IMR-90 (cell line): ENCODE results near the gene MTA1.

ENCODE experiments used
- BHLHE40 ChIP-seq: fragments of 150-350 bp; IDR thresholded peaks from 2 replicates; pipeline ENCODE4 v1.6.1; 2016; ENCODE audit warnings: mild to moderate bottlenecking, low read depth, low read length
- CEBPB ChIP-seq: IDR thresholded peaks from 2 replicates; pipeline ENCODE4 v1.6.1; 2012; ENCODE audit warnings: low read depth, low read length, improper control_type of control experiment
- CTCF ChIP-seq: conservative IDR thresholded peaks from 2 replicates; pipeline ENCODE4 v1.5.1; 2012; ENCODE audit warnings: mild to moderate bottlenecking, low read depth, low read length, improper control_type of control experiment
- ELK1 ChIP-seq: fragments of 150-350 bp; IDR thresholded peaks from 2 replicates; pipeline ENCODE4 v1.6.1; 2016; ENCODE audit warnings: low read depth, mild to moderate bottlenecking, low read length, moderate library complexity, borderline replicate concordance
- FOS ChIP-seq: fragments of 150-350 bp; IDR thresholded peaks from 2 replicates; pipeline ENCODE4 v1.6.1; 2016; ENCODE audit warnings: low read depth, low read length
- MAFK ChIP-seq: IDR thresholded peaks from 2 replicates; pipeline ENCODE4 v1.6.1; 2012; ENCODE audit warnings: low read depth, low read length, improper control_type of control experiment
- MAZ ChIP-seq: IDR thresholded peaks from 2 replicates; pipeline ENCODE4 v1.6.1; 2012; ENCODE audit warnings: low read depth, mild to moderate bottlenecking, low read length, improper control_type of control experiment, moderate library complexity, borderline replicate concordance
- MXI1 ChIP-seq: IDR thresholded peaks from 2 replicates; pipeline ENCODE4 v1.6.1; 2012; ENCODE audit warnings: low read depth, mild to moderate bottlenecking, low read length, moderate library complexity, borderline replicate concordance
- POLR2A ChIP-seq: IDR thresholded peaks from 2 replicates; pipeline ENCODE4 v1.6.1; 2012; ENCODE audit warnings: mild to moderate bottlenecking, low read depth, low read length
- RAD21 ChIP-seq: IDR thresholded peaks from 2 replicates; pipeline ENCODE4 v1.6.1; 2012; ENCODE audit warnings: low read length, improper control_type of control experiment
- RCOR1 ChIP-seq: IDR thresholded peaks from 2 replicates; pipeline ENCODE4 v1.6.1; 2012; ENCODE audit warnings: mild to moderate bottlenecking, low read length, improper control_type of control experiment; ENCODE audit not compliant: insufficient replicate concordance
- SMC3 ChIP-seq: fragments of 150-350 bp; IDR thresholded peaks from 2 replicates; pipeline ENCODE4 v1.6.1; 2016; ENCODE audit warnings: low read depth, mild to moderate bottlenecking, antibody characterized with exemption, low read length, moderate library complexity
- USF2 ChIP-seq: fragments of 150-350 bp; IDR thresholded peaks from 2 replicates; pipeline ENCODE4 v1.6.1; 2017; ENCODE audit warnings: mild to moderate bottlenecking, antibody characterized with exemption, low read length, low read depth

- TF ChIP-seq CTCF (no peak), RAD21 (no peak), POLR2A (no peak), USF2 (no peak), MAFK (no peak), CEBPB (no peak), MXI1 (no peak), SMC3 (no peak), MAZ (no peak), ELK1 (no peak), FOS (no peak), BHLHE40 (no peak), RCOR1 (no peak)
Observed at GRCh38 chr14:105437723-105438500, 18.3 kb downstream of the MTA1 start.
